Effector memory CD8-positive, alpha-beta T cell (primary cell): ENCODE measurements around the gene LBX2.
"Not testable (repeated sequence)": the region's sequence is repeated elsewhere in the genome, so short reads cannot be mapped to it uniquely, and the experiment has no call there.

Experiments
- ATAC-seq: fragments of 150-1000 bp; cut with Tn5 transposase; replicated peaks from 2 replicates; pipeline ENCODE4 v1.10.0; 2021; ENCODE audit warnings: mild to moderate bottlenecking, moderate library complexity
- DNase-seq, 3 experiments: peaks; one replicate each; pipeline ENCODE4 v3.0.0; 2021
- H3K27ac Mint-ChIP-seq, 2 donors: one replicate each; pipeline ENCODE4 v1.8.0; 2022; ENCODE audit warnings: mild to moderate bottlenecking in 2 of 2, mixed read lengths in 2 of 2, moderate library complexity in 2 of 2
- H3K27me3 Mint-ChIP-seq, 2 donors: one replicate each; pipeline ENCODE4 v1.8.0; 2022; ENCODE audit warnings: mixed read lengths in 2 of 2
- H3K36me3 Mint-ChIP-seq: one replicate; pipeline ENCODE4 v1.8.0; 2022; ENCODE audit warnings: mild to moderate bottlenecking, moderate library complexity, mixed read lengths; ENCODE audit not compliant: insufficient read depth
- H3K4me1 Mint-ChIP-seq, 2 donors: one replicate each; pipeline ENCODE4 v1.8.0; 2022; ENCODE audit warnings: low read depth in 2 of 2, mixed read lengths in 2 of 2
- H3K4me3 Mint-ChIP-seq, 2 donors: one replicate each; pipeline ENCODE4 v1.8.0; 2022; ENCODE audit warnings: mild to moderate bottlenecking in 2 of 2, mixed read lengths in 2 of 2, moderate library complexity in 2 of 2
- H3K9me3 Mint-ChIP-seq, 2 donors: one replicate each; pipeline ENCODE4 v1.8.0; 2022; ENCODE audit warnings: mixed read lengths in 2 of 2

LBX2 gene

DNA sequence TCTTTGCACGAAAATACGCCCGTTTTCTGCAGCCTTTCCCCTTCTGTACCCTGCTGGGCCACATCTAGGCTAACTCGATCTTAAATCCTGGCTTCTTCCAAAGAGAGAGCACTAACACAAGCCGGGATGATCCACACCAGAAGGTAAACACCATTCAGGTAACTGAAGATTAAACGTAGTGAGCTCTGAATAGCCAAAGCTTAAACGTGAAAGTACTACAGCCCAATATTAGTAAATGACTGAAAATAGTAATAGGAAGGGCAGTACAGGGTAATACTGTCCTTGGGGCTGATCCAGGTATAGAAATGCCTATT is 26.5 kb downstream of the LBX2 start:
- DNase-seq (no peak), ATAC-seq (no peak)
- peaks cover 41% of the 10 kb centered on the region for H3K36me3 Mint-ChIP-seq
- peak overlapping the region; percentile 88 to 97 for H3K4me3 Mint-ChIP-seq
- H3K27ac Mint-ChIP-seq, result peak overlapping the region; percentile 96 to 99
- H3K4me1 Mint-ChIP-seq, result peaks cover 18% of the 10 kb centered on the region in 2 donors
- H3K9me3 Mint-ChIP-seq, result no peaks in the 10 kb centered on the region
- no peaks in the 10 kb centered on the region for H3K27me3 Mint-ChIP-seq

DNA sequence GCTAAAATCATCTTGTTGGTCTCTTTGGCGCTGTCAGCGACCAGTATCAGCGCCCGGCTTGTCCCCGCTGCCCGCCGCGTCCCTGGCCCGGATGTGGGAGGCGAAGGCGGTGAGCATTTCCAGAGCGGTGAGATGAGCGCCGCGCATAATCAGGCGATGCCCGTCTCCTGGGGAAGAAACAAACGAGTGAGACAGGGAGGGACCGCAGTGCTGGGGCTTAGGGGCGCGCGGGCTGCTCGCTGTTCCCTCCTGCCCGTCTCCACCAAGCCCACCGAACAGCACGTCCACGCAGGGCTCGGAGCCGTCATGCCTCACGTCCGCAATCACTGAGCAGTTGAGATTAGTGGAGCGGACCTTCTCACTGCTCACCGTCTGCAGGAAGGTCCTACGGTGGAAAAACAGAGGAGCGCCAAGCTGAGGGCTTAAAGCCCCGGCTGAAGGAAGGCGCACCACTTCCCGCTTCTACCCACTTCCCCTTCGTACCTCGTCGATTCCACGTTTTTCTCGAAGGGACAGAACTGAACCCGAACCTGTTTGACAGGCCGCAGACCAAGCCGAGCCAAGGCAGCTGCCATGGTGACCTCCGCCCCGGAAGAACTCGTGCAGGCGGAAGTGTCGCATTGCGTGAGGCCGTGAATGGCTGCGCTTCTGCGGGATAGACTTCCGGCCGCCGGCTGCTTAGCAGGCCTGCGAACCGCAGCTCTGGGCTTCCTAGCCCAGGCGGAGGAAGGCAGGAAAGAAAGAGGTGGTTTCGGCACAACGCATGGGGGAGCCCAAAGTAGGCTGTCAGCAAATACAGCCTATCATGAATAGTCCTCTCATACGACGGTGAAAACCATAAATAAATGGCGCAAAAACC is 27.1 kb downstream of the LBX2 start, which contains the start of gene MRPL53:
Gene MRPL53 (minus strand): TSS at position 595 of the 859 bp plus-strand sequence. CDS start 20 bp downstream, at position 575.
- Mint-ChIP-seq H3K9me3 (no peaks in the 10 kb centered on the region), H3K4me1 (peaks cover 18% of the 10 kb centered on the region in 2 donors), H3K36me3 (peaks cover 41% of the 10 kb centered on the region), H3K27ac (peak within 1 kb of the TSS; percentile 96 to 99), H3K4me3 (peak within 1 kb of the TSS; percentile 88 to 97), H3K27me3 (no peaks in the 10 kb centered on the region)
- DNase-seq (peak; percentile 96 to 98 (median 97)), ATAC-seq (peak; percentile 95)

DNA sequence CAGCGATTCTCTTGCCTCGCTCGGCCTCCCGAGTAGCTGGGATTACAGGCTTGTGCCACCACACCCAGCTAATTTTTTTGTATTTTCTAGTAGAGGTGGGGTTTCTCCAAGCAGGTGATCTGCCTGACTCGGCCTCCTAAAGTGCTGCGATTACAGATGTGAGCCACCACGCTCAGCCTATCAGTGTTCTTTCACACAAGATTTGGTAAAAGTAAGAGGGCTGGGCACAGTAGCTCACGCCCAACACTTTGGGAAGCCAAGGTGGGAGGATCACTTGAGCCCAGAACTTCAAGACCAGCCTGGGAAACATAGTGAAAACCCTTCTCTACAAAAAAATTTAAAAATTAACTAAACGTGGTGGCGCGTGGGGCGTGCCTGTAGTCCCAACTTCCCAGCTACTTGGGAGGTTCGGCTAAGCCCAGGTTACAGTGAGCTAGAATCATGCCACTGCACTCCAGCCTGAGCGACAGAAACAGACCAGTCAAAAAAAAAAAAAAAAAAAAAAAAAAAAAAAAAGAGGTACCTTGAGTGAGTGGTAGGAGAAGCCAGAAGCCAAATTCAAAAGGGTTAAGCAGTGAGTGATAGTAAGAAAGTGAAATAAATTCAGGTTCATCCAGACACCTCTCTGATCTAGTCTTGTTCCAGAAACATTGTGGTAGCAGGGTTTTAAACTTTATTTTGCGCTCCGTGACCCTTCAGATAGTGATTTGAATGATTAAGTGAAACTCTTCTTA is 27.9 kb downstream of the LBX2 start:
- H3K9me3 Mint-ChIP-seq, result no peaks in the 10 kb centered on the region
- H3K27ac Mint-ChIP-seq, result peak overlapping the region; percentile 96 to 99
- H3K4me3 Mint-ChIP-seq, result peak overlapping the region; percentile 88 to 97

DNA sequence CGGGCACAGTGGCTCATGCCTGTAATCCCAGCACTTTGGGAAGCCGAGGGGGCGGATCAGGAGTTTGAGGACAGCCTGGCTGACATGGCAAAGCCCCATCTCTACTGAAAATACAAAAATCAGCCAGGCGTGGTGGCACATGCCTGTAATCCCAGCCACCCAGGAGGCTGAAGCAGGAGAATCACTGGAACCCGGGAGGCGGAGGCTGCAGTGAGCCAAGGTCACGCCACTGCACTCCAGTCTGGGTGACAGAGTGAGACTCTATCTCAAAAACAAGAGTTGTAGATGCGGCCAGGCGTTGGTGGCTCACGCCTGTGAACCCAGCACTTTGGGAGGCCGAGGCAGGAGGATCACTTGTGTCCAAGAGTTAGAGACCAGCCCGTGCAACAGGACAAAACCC is 28.7 kb downstream of the LBX2 start:
- H3K4me3 Mint-ChIP-seq, result peak overlapping the region; percentile 36 to 65
- not testable (repeated sequence) for ATAC-seq
- H3K27ac Mint-ChIP-seq, result peak overlapping the region; percentile 62 to 84

More for the DNA sequence above, 27.9 kb downstream of the LBX2 start:
- Mint-ChIP-seq H3K27me3 (no peaks in the 10 kb centered on the region), H3K36me3 (peaks cover 41% of the 10 kb centered on the region), H3K4me1 (peaks cover 18% of the 10 kb centered on the region in 2 donors)
- DNase-seq, result no peak
- no peak for ATAC-seq

DNA sequence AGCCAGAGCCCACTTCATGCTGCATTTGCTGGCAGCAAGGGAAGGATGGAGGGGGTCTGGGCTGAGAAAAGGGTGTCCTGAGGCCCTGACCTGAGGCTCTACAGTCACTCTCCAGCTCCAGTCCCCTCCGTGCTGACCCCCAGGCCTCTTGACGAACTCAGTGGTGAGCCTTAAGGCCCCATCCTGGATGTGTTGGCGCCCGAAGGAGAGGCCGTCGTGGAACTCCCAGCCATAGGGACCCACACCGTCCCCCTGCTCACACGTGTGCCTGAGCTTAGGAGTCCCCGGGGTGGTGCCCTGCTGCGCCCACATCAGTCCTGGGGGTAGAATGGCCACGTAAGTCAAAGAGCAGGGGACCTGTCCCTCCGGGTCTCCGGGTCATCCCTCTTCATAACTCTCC is 35.0 kb downstream of the LBX2 start:
- H3K9me3 Mint-ChIP-seq, result no peaks in the 10 kb centered on the region
- DNase-seq (no peak), ATAC-seq (no peak)
- H3K36me3 Mint-ChIP-seq, result peaks cover 41% of the 10 kb centered on the region
- H3K4me1 Mint-ChIP-seq, result peaks cover 13 to 26% of the 10 kb centered on the region in 2 donors
- peak overlapping the region; percentile 97 to 99 for H3K4me3 Mint-ChIP-seq
- no peaks in the 10 kb centered on the region for H3K27me3 Mint-ChIP-seq
- peak overlapping the region; percentile 99 for H3K27ac Mint-ChIP-seq

More for the DNA sequence above, 28.7 kb downstream of the LBX2 start:
- not testable (repeated sequence) for H3K27me3 Mint-ChIP-seq, DNase-seq, H3K9me3 Mint-ChIP-seq
- peaks cover 18 to 19% of the 10 kb centered on the region in 2 donors for H3K4me1 Mint-ChIP-seq
- peaks cover 40% of the 10 kb centered on the region for H3K36me3 Mint-ChIP-seq

DNA sequence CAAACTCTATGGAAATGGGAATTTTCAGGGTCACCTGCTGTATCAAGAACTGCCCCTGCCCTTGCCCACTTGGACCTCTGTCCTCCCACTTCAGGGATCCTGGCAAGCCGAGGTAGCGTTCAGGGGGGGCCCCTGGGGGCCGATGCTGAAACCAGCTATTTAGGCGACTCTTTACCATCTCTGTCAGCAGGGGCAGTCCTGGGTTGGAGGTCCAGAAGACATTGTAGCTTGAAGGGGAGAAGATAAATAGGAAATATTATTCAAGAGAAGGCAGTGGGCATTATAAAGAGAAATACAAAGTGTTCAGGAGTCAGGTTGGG is 36.7 kb downstream of the LBX2 start:
- Mint-ChIP-seq H3K27ac (peak overlapping the region; percentile 62 to 73), H3K4me3 (peak overlapping the region in 1 of 2 donors; percentile 97), H3K36me3 (peaks cover 54% of the 10 kb centered on the region), H3K4me1 (peaks cover 18 to 36% of the 10 kb centered on the region in 2 donors), H3K9me3 (no peaks in the 10 kb centered on the region), H3K27me3 (no peaks in the 10 kb centered on the region)
- no peak for ATAC-seq
- no peak for DNase-seq

DNA sequence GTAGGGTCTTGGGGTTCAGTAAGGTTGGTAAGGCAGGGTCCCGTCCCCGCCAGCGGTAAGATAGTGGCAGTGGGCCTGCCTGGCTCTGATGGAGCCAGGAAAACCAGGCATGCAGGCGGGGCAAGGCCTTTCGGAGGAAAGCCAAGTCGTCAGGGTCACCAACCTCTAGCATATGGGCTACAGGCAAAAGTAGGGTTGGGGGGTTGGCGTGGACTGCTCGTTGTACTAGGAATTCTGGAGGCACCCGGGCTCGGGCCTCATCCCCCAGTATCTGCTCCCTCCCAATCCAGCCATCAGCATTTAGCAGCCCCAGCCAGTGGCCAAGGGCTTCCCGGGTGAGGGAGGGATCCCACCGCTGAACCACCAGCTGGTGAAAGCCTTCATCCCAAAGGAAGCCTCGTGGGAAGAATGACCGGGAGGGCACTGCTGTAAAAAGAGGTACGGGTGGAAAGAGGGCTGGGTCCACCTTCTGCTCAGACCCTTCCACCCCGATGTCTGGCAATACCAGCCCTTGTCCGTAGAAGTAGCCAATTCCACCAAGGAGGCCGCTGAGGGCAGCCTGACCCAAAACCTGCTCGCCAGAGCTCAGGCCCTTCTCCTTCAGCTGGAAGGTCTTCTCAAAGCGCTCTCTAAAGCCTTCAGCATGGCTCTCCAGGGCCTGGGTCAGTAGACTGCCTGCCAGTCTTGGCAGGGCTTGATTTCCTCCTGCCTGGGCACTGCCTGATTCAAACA is 37.2 kb downstream of the LBX2 start:
- DNase-seq (no peak), ATAC-seq (no peak)
- Mint-ChIP-seq H3K9me3 (no peaks in the 10 kb centered on the region), H3K36me3 (peaks cover 60% of the 10 kb centered on the region), H3K4me1 (peaks cover 19 to 40% of the 10 kb centered on the region in 2 donors), H3K27me3 (no peaks in the 10 kb centered on the region), H3K4me3 (peak overlapping the region in 1 of 2 donors; percentile 97), H3K27ac (peak overlapping the region; percentile 62 to 73)

DNA sequence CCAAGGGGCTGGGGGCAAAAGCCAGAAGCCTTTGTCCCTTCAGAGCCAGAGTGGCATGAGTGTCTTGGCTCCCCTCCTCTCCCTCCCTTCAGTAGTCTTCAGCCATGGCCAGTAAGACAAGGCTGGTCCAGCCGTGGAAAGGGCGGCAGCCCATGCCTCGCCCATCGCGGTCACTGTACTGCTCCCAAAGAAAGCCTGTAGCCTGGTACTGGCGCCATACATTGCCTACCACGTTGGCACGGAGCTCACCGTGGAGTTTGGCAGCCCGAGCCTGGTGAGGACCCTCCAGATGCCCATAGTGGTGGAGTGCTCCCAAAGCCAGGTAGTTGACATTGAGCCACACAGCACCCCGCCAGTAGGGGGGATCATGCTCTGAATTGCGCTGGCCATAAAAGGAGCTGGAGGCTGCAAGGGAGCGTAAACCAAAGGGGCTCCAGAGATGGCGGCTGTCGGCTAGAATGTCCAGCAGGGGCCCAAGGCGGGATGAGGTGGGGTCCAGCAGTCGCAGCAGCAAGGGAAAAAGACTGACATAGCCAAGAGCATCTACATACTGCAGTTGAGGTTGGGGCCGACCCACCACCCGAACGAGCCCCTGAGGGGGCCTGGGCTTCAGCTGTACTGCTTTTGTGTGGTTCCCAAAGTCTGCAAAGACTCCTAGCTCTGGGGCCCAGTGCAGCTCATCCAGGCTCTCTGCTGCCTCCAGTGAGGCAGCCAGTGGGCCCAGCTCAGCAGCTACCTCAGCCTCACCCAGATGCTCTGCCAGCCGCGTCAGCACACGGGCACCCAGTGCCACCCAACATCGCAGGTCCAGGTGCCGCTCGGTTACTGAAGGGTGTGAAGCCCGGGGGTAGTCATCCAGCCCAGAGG is 38.0 kb downstream of the LBX2 start:
- Mint-ChIP-seq H3K4me3 (no peak overlapping the region), H3K4me1 (peaks cover 27 to 46% of the 10 kb centered on the region in 2 donors), H3K36me3 (peaks cover 64% of the 10 kb centered on the region), H3K9me3 (no peaks in the 10 kb centered on the region), H3K27me3 (no peaks in the 10 kb centered on the region), H3K27ac (peak overlapping the region in 1 of 2 donors; percentile 35)
- DNase-seq, result no peak
- ATAC-seq, result no peak

DNA sequence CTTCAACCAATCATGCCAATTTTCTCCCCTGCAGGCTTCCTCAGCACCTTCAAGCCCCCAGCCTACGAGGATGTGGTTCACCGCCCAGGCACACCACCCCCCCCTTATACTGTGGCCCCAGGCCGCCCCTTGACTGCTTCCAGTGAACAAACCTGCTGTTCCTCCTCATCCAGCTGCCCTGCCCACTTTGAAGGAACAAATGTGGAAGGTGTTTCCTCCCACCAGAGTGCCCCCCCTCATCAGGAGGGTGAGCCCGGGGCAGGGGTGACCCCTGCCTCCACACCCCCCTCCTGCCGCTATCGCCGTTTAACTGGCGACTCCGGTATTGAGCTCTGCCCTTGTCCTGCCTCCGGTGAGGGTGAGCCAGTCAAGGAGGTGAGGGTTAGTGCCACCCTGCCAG is 39.2 kb downstream of the LBX2 start:
- not testable (repeated sequence) for ATAC-seq, H3K9me3 Mint-ChIP-seq, DNase-seq, H3K27me3 Mint-ChIP-seq
- H3K4me3 Mint-ChIP-seq, result peak overlapping the region; percentile 96 to 98
- peaks cover 34 to 53% of the 10 kb centered on the region in 2 donors for H3K4me1 Mint-ChIP-seq
- H3K36me3 Mint-ChIP-seq, result peaks cover 62% of the 10 kb centered on the region
- H3K27ac Mint-ChIP-seq, result peak overlapping the region; percentile 46 to 49

DNA sequence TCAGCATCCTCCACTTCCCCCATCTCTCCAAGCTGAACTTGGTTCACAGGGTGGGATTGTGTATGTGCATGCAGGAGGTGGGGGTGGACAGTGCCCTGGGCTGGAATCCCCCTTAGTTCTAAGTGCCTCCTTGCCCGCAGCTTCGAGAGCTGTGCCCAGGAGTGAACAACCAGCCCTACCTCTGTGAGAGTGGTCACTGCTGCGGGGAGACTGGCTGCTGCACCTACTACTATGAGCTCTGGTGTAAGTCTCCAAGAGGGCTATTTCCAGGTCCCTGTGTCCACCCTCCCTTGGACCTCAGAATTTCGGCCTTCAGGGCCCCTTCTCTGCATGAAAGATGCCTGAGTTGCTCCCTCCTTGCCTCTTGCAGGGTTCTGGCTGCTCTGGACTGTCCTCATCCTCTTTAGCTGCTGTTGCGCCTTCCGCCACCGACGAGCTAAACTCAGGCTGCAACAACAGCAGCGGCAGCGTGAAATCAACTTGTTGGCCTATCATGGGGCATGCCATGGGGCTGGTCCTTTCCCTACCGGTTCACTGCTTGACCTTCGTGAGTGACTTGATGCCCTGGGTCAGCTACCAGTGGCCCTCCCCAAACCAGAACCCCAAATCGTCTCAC is 39.8 kb downstream of the LBX2 start:
- not testable (repeated sequence) for H3K9me3 Mint-ChIP-seq, ATAC-seq, DNase-seq, H3K27me3 Mint-ChIP-seq
- peak overlapping the region; percentile 46 to 100 for H3K27ac Mint-ChIP-seq
- peaks cover 40 to 57% of the 10 kb centered on the region in 2 donors for H3K4me1 Mint-ChIP-seq
- peak overlapping the region; percentile 96 to 98 for H3K4me3 Mint-ChIP-seq
- peaks cover 65% of the 10 kb centered on the region for H3K36me3 Mint-ChIP-seq

DNA sequence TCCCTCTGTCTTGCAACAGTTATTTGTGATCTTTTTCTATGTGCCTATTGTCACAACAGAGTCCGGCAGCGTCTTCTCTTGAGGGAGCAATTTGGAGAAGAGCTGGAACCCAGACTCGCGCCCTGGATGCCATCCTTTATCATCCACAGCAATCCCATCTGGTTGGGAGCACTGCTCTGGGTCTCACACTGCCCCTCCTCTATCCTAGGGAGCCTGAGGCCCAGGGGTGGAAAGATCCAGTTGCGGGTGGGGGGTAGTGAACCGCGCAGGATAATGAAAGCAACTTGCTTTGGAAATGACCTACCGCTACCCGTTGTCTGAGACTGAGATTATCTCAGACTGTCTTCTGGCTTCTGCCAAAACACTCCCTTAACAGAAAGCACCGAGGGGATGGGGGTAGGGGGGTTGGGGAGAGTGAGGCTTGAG is 40.5 kb downstream of the LBX2 start:
- no peak for DNase-seq
- Mint-ChIP-seq H3K36me3 (peaks cover 61% of the 10 kb centered on the region), H3K4me1 (peaks cover 45 to 60% of the 10 kb centered on the region in 2 donors), H3K27me3 (no peaks in the 10 kb centered on the region), H3K4me3 (peak overlapping the region; percentile 96 to 98), H3K27ac (peak overlapping the region; percentile 99 to 100), H3K9me3 (no peaks in the 10 kb centered on the region)
- ATAC-seq, result no peak
